Measurements from ENCODE around the gene SHISA7.
"Not testable (repeated sequence)": the region's sequence is repeated elsewhere in the genome, so short reads cannot be mapped to it uniquely, and the experiment has no call there.

DNA sequence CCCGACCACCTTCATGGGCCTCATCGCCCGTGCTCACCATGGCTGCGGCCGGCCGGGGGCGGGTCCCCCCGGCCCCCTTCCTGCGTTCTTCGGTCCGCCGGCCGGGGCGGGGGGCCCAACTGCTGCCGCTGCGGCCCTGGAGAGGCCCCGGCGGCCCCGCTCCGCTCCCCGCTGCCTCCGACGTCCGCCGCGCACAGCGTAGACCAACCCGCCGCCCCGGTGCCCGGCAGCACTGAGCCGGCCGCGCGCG is 35.6 kb downstream of the SHISA7 start, which contains the start of gene UBE2S:
- TF ChIP-seq, protein P1, sequence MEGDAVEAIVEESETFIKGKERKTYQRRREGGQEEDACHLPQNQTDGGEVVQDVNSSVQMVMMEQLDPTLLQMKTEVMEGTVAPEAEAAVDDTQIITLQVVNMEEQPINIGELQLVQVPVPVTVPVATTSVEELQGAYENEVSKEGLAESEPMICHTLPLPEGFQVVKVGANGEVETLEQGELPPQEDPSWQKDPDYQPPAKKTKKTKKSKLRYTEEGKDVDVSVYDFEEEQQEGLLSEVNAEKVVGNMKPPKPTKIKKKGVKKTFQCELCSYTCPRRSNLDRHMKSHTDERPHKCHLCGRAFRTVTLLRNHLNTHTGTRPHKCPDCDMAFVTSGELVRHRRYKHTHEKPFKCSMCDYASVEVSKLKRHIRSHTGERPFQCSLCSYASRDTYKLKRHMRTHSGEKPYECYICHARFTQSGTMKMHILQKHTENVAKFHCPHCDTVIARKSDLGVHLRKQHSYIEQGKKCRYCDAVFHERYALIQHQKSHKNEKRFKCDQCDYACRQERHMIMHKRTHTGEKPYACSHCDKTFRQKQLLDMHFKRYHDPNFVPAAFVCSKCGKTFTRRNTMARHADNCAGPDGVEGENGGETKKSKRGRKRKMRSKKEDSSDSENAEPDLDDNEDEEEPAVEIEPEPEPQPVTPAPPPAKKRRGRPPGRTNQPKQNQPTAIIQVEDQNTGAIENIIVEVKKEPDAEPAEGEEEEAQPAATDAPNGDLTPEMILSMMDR (IDR thresholded peaks at IDR 0.05): peak; percentile 3
- TF ChIP-seq EZH2 (IDR thresholded peaks at IDR 0.05): not testable (repeated sequence)
